Fibroblast of lung (primary cell): Measurements from ENCODE around the gene ZNF516. TPM values are rescaled to one million over a fixed set of nuclear protein-coding genes. Genes with fewer than 3 reads are reported as not detected.

Source experiments
- DNase-seq, 2 donors: peaks; one replicate each; pipeline versions ENCODE4 v3.0.0 to v3.0.0-alpha.2; 2010; ENCODE audit warnings: low read depth in 2 of 2
- H2AFZ ChIP-seq: 2 replicates; pipeline ENCODE4 v1.5.1; 2012; ENCODE audit warnings: low read length, control low read depth, inconsistent platforms
- H3K27ac ChIP-seq: 2 replicates; pipeline ENCODE4 v1.5.1; 2011; ENCODE audit warnings: low read length, control low read depth; ENCODE audit not compliant: insufficient read depth
- H3K27me3 ChIP-seq: 2 replicates; pipeline ENCODE4 v1.5.1; 2011; ENCODE audit warnings: mild to moderate bottlenecking, low read length; ENCODE audit not compliant: control insufficient read depth, insufficient read depth
- H3K36me3 ChIP-seq: 2 replicates; pipeline ENCODE4 v1.5.1; 2011; ENCODE audit warnings: low read length; ENCODE audit not compliant: control insufficient read depth, insufficient read depth
- H3K4me1 ChIP-seq: 2 replicates; pipeline ENCODE4 v1.5.1; 2011; ENCODE audit warnings: low read length; ENCODE audit not compliant: control insufficient read depth, insufficient read depth; ENCODE audit errors: extremely low read depth
- H3K4me2 ChIP-seq: 2 replicates; pipeline ENCODE4 v1.5.1; 2011; ENCODE audit warnings: low read length, control low read depth; ENCODE audit not compliant: insufficient read depth; ENCODE audit errors: extremely low read depth
- H3K4me3 ChIP-seq, 4 experiments: fragments of 200-600 bp in 1 of 4; sonication (generic) in 1 of 4; replicated peaks in 1 of 4; 2 replicates each; pipeline ENCODE4 v1.5.1; 2011 to 2016; ENCODE audit warnings: low read length in 4 of 4, low read depth in 3 of 4, mild to moderate bottlenecking in 3 of 4, control low read depth in 2 of 4, inconsistent platforms in 1 of 4, mixed read lengths in 1 of 4; ENCODE audit not compliant: insufficient read depth in 1 of 4; ENCODE audit errors: control extremely low read depth in 1 of 4
- H3K79me2 ChIP-seq: 2 replicates; pipeline ENCODE4 v1.5.1; 2012; ENCODE audit warnings: mild to moderate bottlenecking, low read length, inconsistent platforms; ENCODE audit not compliant: control insufficient read depth, insufficient read depth
- H3K9ac ChIP-seq: 2 replicates; pipeline ENCODE4 v1.5.1; 2011; ENCODE audit warnings: mild to moderate bottlenecking, low read length, control low read depth; ENCODE audit not compliant: insufficient read depth
- H3K9me3 ChIP-seq: 2 replicates; pipeline ENCODE4 v1.5.1; 2012; ENCODE audit warnings: low read depth, low read length; ENCODE audit not compliant: control insufficient read depth, insufficient read depth
- H4K20me1 ChIP-seq: 2 replicates; pipeline ENCODE4 v1.5.1; 2011; ENCODE audit warnings: low read length; ENCODE audit not compliant: control insufficient read depth, insufficient read depth; ENCODE audit errors: extremely low read depth
- CTCF ChIP-seq, 2 donors: IDR thresholded peaks in 1 of 2; conservative IDR thresholded peaks in 1 of 2; 1 replicate in 1 of 2; 2 replicates in 1 of 2; pipeline ENCODE4 v1.5.1; 2011 to 2012; ENCODE audit warnings: low read length in 2 of 2, control low read depth in 1 of 2, inconsistent platforms in 1 of 2, low read depth in 1 of 2, mild to moderate bottlenecking in 1 of 2
- EZH2 ChIP-seq: IDR thresholded peaks from 2 replicates; pipeline ENCODE4 v1.5.1; 2012; ENCODE audit warnings: low read length, control low read depth, mild to moderate bottlenecking; ENCODE audit errors: missing control alignments
- polyA plus RNA-seq, 2 donors: library from polyadenylated mRNA; depleted of rRNA in 1 of 2; stranded (reverse) in 1 of 2; unstranded in 1 of 2; fragments of >200 nt; gene quantifications; 2 replicates each; pipeline ENCODE4 v1.2.1, GENCODE V29; 2011 to 2012; ENCODE audit warnings: missing spikeins in 1 of 2
- total RNA-seq: library from RNA; depleted of rRNA; stranded (reverse); fragments of >200 nt; gene quantifications from 2 replicates; pipeline ENCODE4 v1.2.1, GENCODE V29; 2014

ZNF516 gene
- total and polyA plus RNA-seq, 2 donors (not counting 1 experiment from before 2014, with no cell fraction given): 7.9 to 32.7 TPM

- H3K4me3 ChIP-seq: no peak overlapping the region
- no peak overlapping the region for H3K9ac ChIP-seq
- no peaks in the 10 kb centered on the region for H3K4me1 ChIP-seq
- H3K36me3 ChIP-seq: no peaks in the 10 kb centered on the region
- H3K27ac ChIP-seq: no peak overlapping the region
- no peaks in the 10 kb centered on the region for H3K27me3 ChIP-seq
- TF ChIP-seq CTCF (conservative IDR thresholded peaks at IDR 0.05 in 1 of 2, IDR thresholded peaks at IDR 0.05 in 1 of 2; ENCODE audit: low read depth in 1 of 2, low read length in 2 of 2): peak; percentile 63 to 91
- no peak for TF ChIP-seq EZH2
- peak; percentile 19 to 43 for DNase-seq
- H3K4me2 ChIP-seq: no peak overlapping the region
- H4K20me1 ChIP-seq: peaks cover 2% of the 10 kb centered on the region
- H2AFZ ChIP-seq: no peak overlapping the region
- no peaks in the 10 kb centered on the region for H3K9me3 ChIP-seq
- peaks cover 34% of the 10 kb centered on the region for H3K79me2 ChIP-seq
Observed at GRCh38 chr18:76426737-76427305, 68.2 kb downstream of the ZNF516 start.

GRCh38 chr18:76425146-76426131, 69.6 kb downstream of the ZNF516 start:
- Histone ChIP-seq H3K36me3 (no peaks in the 10 kb centered on the region), H4K20me1 (peaks cover 2% of the 10 kb centered on the region), H3K4me2 (no peak overlapping the region), H3K4me1 (no peaks in the 10 kb centered on the region), H2AFZ (no peak overlapping the region), H3K9me3 (no peaks in the 10 kb centered on the region), H3K27me3 (no peaks in the 10 kb centered on the region), H3K9ac (no peak overlapping the region), H3K79me2 (peaks cover 34% of the 10 kb centered on the region), H3K27ac (no peak overlapping the region), H3K4me3 (no peak overlapping the region)
- DNase-seq: peak; percentile 42 to 63
- TF ChIP-seq CTCF (conservative IDR thresholded peaks at IDR 0.05 in 1 of 2, IDR thresholded peaks at IDR 0.05 in 1 of 2; ENCODE audit: low read depth in 1 of 2, low read length in 2 of 2) (no peak), EZH2 (no peak)

GRCh38 chr18:76422838-76423237, 72.2 kb downstream of the ZNF516 start:
- Histone ChIP-seq H3K9ac (no peak overlapping the region), H3K79me2 (peaks cover 32% of the 10 kb centered on the region)

More at GRCh38 chr18:76422838-76423237, 72.2 kb downstream of the ZNF516 start:
- H3K4me3 ChIP-seq: no peak overlapping the region
- peaks cover 2% of the 10 kb centered on the region for H4K20me1 ChIP-seq
- no peak overlapping the region for H3K27ac ChIP-seq
- H3K4me1 ChIP-seq: no peaks in the 10 kb centered on the region
- H3K27me3 ChIP-seq: no peaks in the 10 kb centered on the region
- no peak overlapping the region for H2AFZ ChIP-seq
- DNase-seq: no peak
- no peaks in the 10 kb centered on the region for H3K36me3 ChIP-seq
- TF ChIP-seq EZH2 (no peak), CTCF (conservative IDR thresholded peaks at IDR 0.05 in 1 of 2, IDR thresholded peaks at IDR 0.05 in 1 of 2; ENCODE audit: low read depth in 1 of 2, low read length in 2 of 2) (no peak)
- H3K4me2 ChIP-seq: no peak overlapping the region
- no peaks in the 10 kb centered on the region for H3K9me3 ChIP-seq
